ENCODE measurements around the gene PPP2R5A.
"Not testable (repeated sequence)": the region's sequence is repeated elsewhere in the genome, so short reads cannot be mapped to it uniquely, and the experiment has no call there.

The PPP2R5A gene

GRCh38 chr1:212269306-212269705, 15.9 kb upstream of the PPP2R5A start:
- no peak for DNase-seq

GRCh38 chr1:212270564-212270963, 14.6 kb upstream of the PPP2R5A start:
- DNase-seq = no peak

GRCh38 chr1:212271234-212271633, 14.0 kb upstream of the PPP2R5A start:
- no peak for DNase-seq

- DNase-seq = no peak
These were observed 13.3 kb upstream of the PPP2R5A start for GRCh38 chr1:212271823-212272485.

- DNase-seq = no peak
These were observed 3.6 kb upstream of the PPP2R5A start for GRCh38 chr1:212281590-212281989.

- DNase-seq = no peak
These were observed 1.5 kb upstream of the PPP2R5A start for GRCh38 chr1:212283741-212284140.

- no peak for DNase-seq
These were observed 872 bp upstream of the PPP2R5A start for GRCh38 chr1:212284332-212284743.

- DNase-seq = peak; percentile 81
These were observed 710 bp downstream of the PPP2R5A start for GRCh38 chr1:212285685-212286555.

- DNase-seq = no peak
These were observed 1.4 kb downstream of the PPP2R5A start for GRCh38 chr1:212286556-212287131.

GRCh38 chr1:212287261-212287895, 2.2 kb downstream of the PPP2R5A start:
- DNase-seq = no peak

GRCh38 chr1:212287995-212288394, 2.8 kb downstream of the PPP2R5A start:
- DNase-seq = not testable (repeated sequence)

- DNase-seq = no peak
These were observed 3.4 kb downstream of the PPP2R5A start for GRCh38 chr1:212288615-212289014.

GRCh38 chr1:212289262-212290077, 4.3 kb downstream of the PPP2R5A start:
- DNase-seq = no peak

GRCh38 chr1:212290608-212291007, 5.4 kb downstream of the PPP2R5A start:
- no peak for DNase-seq

- no peak for DNase-seq
These were observed 6.4 kb downstream of the PPP2R5A start for GRCh38 chr1:212291505-212292134.

GRCh38 chr1:212292250-212293105, 7.3 kb downstream of the PPP2R5A start:
- no peak for DNase-seq

GRCh38 chr1:212293579-212293978, 8.4 kb downstream of the PPP2R5A start:
- no peak for DNase-seq

- no peak for DNase-seq
These were observed 9.8 kb downstream of the PPP2R5A start for GRCh38 chr1:212294983-212295382.

GRCh38 chr1:212295579-212295978, 10.4 kb downstream of the PPP2R5A start:
- no peak for DNase-seq

- no peak for DNase-seq
These were observed 12.1 kb downstream of the PPP2R5A start for GRCh38 chr1:212297338-212297737.

- DNase-seq = no peak
These were observed 16.4 kb downstream of the PPP2R5A start for GRCh38 chr1:212301580-212301979.

Measured in right forelimb (tissue), 1 donor.